SK-N-SH (cell line): Measurements from ENCODE around the gene TBC1D3B. TPM values are rescaled to one million over a fixed set of nuclear protein-coding genes. Genes with fewer than 3 reads are reported as not detected.
"Not testable (repeated sequence)": the region's sequence is repeated elsewhere in the genome, so short reads cannot be mapped to it uniquely, and the experiment has no call there.

ENCODE experiments used
- CTCF ChIA-PET: fragments of 300-600, 350-600 bp; formaldehyde crosslinking; extraction: SDS; loops from one replicate; lab custom pipeline; 2021; lab: Yijun Ruan, JAX
- POLR2A ChIA-PET: fragments of 350-600 bp; sonication (Branson Sonifier 250); formaldehyde crosslinking; extraction: SDS; loops from one replicate; lab custom pipeline; 2020; ENCODE audit warnings: antibody characterized with exemption, inconsistent platforms; lab: Yijun Ruan, JAX
- DNase-seq: peaks from one replicate; pipeline ENCODE4 v3.0.0; 2012
- H2AFZ ChIP-seq: fragments of 200-600 bp; sonication (generic); 2 replicates; pipeline ENCODE4 v1.8.1; 2016; ENCODE audit warnings: antibody characterized with exemption, mild to moderate bottlenecking, low read depth
- H3F3A ChIP-seq: fragments of 200-600 bp; sonication (generic); replicated peaks from 2 replicates; pipeline ENCODE3; 2016; ENCODE audit warnings: antibody characterized with exemption, mild to moderate bottlenecking; ENCODE audit not compliant: insufficient read depth
- H3K27ac ChIP-seq, 2 experiments: fragments of 200-500 bp in 1 of 2; fragments of 200-600 bp in 1 of 2; sonication (Bioruptor generic) in 1 of 2; sonication (generic), shearing (Covaris generic) in 1 of 2; 2 replicates each; pipeline versions ENCODE4 v1.5.1 to v1.6.1; 2014 to 2016; ENCODE audit warnings: low read depth in 2 of 2, inconsistent platforms in 1 of 2, low read length in 1 of 2, mild to moderate bottlenecking in 1 of 2, mixed read lengths in 1 of 2
- H3K27me3 ChIP-seq: fragments of 200-600 bp; sonication (generic), shearing (Covaris generic); 2 replicates; pipeline ENCODE4 v1.6.1; 2016; ENCODE audit warnings: mixed run types; ENCODE audit not compliant: insufficient read depth
- H3K36me3 ChIP-seq, 2 experiments: fragments of 200-500 bp in 1 of 2; fragments of 200-600 bp in 1 of 2; sonication (Bioruptor generic) in 1 of 2; sonication (generic) in 1 of 2; replicated peaks in 1 of 2; 2 replicates each; pipeline versions ENCODE3 to v1.5.1; 2014 to 2016; ENCODE audit warnings: low read length in 1 of 2, mild to moderate bottlenecking in 1 of 2; ENCODE audit not compliant: insufficient read depth in 2 of 2, control insufficient read depth in 1 of 2
- H3K4me1 ChIP-seq, 2 experiments: fragments of 200-500 bp in 1 of 2; fragments of 200-600 bp in 1 of 2; sonication (Bioruptor generic) in 1 of 2; sonication (generic), shearing (Covaris generic) in 1 of 2; 2 replicates each; pipeline versions ENCODE4 v1.5.1 to v1.6.1; 2014 to 2016; ENCODE audit warnings: low read depth in 1 of 2, low read length in 1 of 2, mixed run types in 1 of 2; ENCODE audit not compliant: insufficient read depth in 2 of 2, control insufficient read depth in 1 of 2
- H3K4me2 ChIP-seq: fragments of 200-600 bp; sonication (generic), shearing (Covaris generic); 2 replicates; pipeline ENCODE4 v1.6.1; 2017; ENCODE audit warnings: mixed run types
- H3K4me3 ChIP-seq, 2 experiments: fragments of 200-500 bp in 1 of 2; fragments of 200-600 bp in 1 of 2; sonication (Bioruptor generic) in 1 of 2; sonication (generic), shearing (Covaris generic) in 1 of 2; 2 replicates each; pipeline versions ENCODE4 v1.5.1 to v1.8.1; 2014 to 2016; ENCODE audit warnings: low read depth in 2 of 2, inconsistent platforms in 1 of 2, low read length in 1 of 2, mild to moderate bottlenecking in 1 of 2, mixed read lengths in 1 of 2, moderate library complexity in 1 of 2
- H3K79me2 ChIP-seq: fragments of 200-600 bp; sonication (generic); 2 replicates; pipeline ENCODE4 v1.8.1; 2017; ENCODE audit warnings: mild to moderate bottlenecking; ENCODE audit not compliant: insufficient read depth
- H3K9ac ChIP-seq: fragments of 200-600 bp; sonication (generic); 2 replicates; pipeline ENCODE4 v1.6.1; 2017; ENCODE audit warnings: mixed run types
- H3K9me2 ChIP-seq: fragments of 200-600 bp; sonication (generic); 2 replicates; pipeline ENCODE4 v1.6.1; 2017; ENCODE audit warnings: mixed run types
- H3K9me3 ChIP-seq: fragments of 200-600 bp; sonication (generic); 2 replicates; pipeline ENCODE4 v1.6.1; 2017; ENCODE audit warnings: mixed run types, mild to moderate bottlenecking, moderate library complexity
- H4K20me1 ChIP-seq: fragments of 200-600 bp; sonication (generic); 2 replicates; pipeline ENCODE4 v1.6.1; 2017; ENCODE audit warnings: mild to moderate bottlenecking, mixed run types; ENCODE audit not compliant: insufficient read depth
- EZH2phosphoT487 ChIP-seq: fragments of 200-600 bp; sonication (generic); IDR thresholded peaks from 2 replicates; pipeline ENCODE4 v1.6.1; 2017; ENCODE audit warnings: low read depth, mixed run types, mild to moderate bottlenecking, antibody characterized with exemption, moderate library complexity, borderline replicate concordance
- FOSL2 ChIP-seq: IDR thresholded peaks from 2 replicates; pipeline ENCODE4 v1.4.0; 2012; ENCODE audit warnings: low read depth, mild to moderate bottlenecking, moderate library complexity, borderline replicate concordance
- GABPA ChIP-seq: IDR thresholded peaks from 2 replicates; pipeline ENCODE4 v1.4.0; 2012; ENCODE audit warnings: low read depth, mild to moderate bottlenecking
- GATA2 ChIP-seq: sonication (generic); formaldehyde crosslinking; IDR thresholded peaks from 2 replicates; pipeline ENCODE4 v1.5.0; 2020; ENCODE audit warnings: mild to moderate bottlenecking, missing genetic modification reagents
- MAX ChIP-seq: IDR thresholded peaks from 2 replicates; pipeline ENCODE4 v1.4.0; 2012; ENCODE audit warnings: low read depth
- MXI1 ChIP-seq: IDR thresholded peaks from 2 replicates; pipeline ENCODE4 v1.6.1; 2012; ENCODE audit warnings: mild to moderate bottlenecking, low read depth, low read length, improper control_type of control experiment
- RAD21 ChIP-seq: IDR thresholded peaks from 2 replicates; pipeline ENCODE4 v1.6.1; 2012; ENCODE audit warnings: mild to moderate bottlenecking, low read length
- RCOR1 ChIP-seq: fragments of 150-350 bp; IDR thresholded peaks from 2 replicates; pipeline ENCODE4 v1.6.1; 2017; ENCODE audit warnings: antibody characterized with exemption, low read length
- RFX5 ChIP-seq: IDR thresholded peaks from 2 replicates; pipeline ENCODE4 v1.6.1; 2012; ENCODE audit warnings: mild to moderate bottlenecking, improper control_type of control experiment, low read length
- SMC3 ChIP-seq: IDR thresholded peaks from 2 replicates; pipeline ENCODE4 v1.6.1; 2012; ENCODE audit warnings: low read depth, low read length, improper control_type of control experiment
- TCF12 ChIP-seq: IDR thresholded peaks from 2 replicates; pipeline ENCODE4 v1.4.0; 2012
- YY1 ChIP-seq: IDR thresholded peaks from 2 replicates; pipeline ENCODE4 v1.4.0; 2012; ENCODE audit warnings: low read depth, mild to moderate bottlenecking
- ZBTB33 ChIP-seq: IDR thresholded peaks from 2 replicates; pipeline ENCODE4 v1.4.0; 2012; ENCODE audit warnings: low read depth, borderline replicate concordance
- WGBS: methylation state at CpG from one replicate; pipeline ENCODE4 v1.1.6; 2017; ENCODE audit warnings: low lambda C conversion rate; 5-methylcytosine and 5-hydroxymethylcytosine counted together
- polyA plus RNA-seq, 3 experiments: library from polyadenylated mRNA; depleted of rRNA; stranded (reverse); fragments of >200 nt; gene quantifications; 2 replicates each; pipeline ENCODE4 v1.2.3, GENCODE V29; 2012
- TF ChIP-seq, protein P1 (sequence below): fragments of 200-600 bp; sonication (generic); IDR thresholded peaks from 2 replicates; pipeline ENCODE4 v1.6.1; 2017; ENCODE audit warnings: antibody characterized with exemption, mild to moderate bottlenecking, moderate library complexity

The TBC1D3B gene
- polyA plus RNA-seq, 1 of the 3 experiments (the other 2 are of a cell fraction) = 3.7 TPM

GRCh38 chr17:36168836-36169235, 7.6 kb downstream of the TBC1D3B start:
- CTCF ChIA-PET, H3K4me3 ChIP-seq, H3K36me3 ChIP-seq, H3K9ac ChIP-seq, DNase-seq, H3K4me1 ChIP-seq, H3K4me2 ChIP-seq, H2AFZ ChIP-seq, H3K27me3 ChIP-seq, H3K79me2 ChIP-seq, H3K9me3 ChIP-seq, H4K20me1 ChIP-seq, H3K9me2 ChIP-seq, POLR2A ChIA-PET, H3K27ac ChIP-seq, H3F3A ChIP-seq: not testable (repeated sequence)
- WGBS = 5% methylated on average over 4 of the region's 8 CpGs

DNA sequence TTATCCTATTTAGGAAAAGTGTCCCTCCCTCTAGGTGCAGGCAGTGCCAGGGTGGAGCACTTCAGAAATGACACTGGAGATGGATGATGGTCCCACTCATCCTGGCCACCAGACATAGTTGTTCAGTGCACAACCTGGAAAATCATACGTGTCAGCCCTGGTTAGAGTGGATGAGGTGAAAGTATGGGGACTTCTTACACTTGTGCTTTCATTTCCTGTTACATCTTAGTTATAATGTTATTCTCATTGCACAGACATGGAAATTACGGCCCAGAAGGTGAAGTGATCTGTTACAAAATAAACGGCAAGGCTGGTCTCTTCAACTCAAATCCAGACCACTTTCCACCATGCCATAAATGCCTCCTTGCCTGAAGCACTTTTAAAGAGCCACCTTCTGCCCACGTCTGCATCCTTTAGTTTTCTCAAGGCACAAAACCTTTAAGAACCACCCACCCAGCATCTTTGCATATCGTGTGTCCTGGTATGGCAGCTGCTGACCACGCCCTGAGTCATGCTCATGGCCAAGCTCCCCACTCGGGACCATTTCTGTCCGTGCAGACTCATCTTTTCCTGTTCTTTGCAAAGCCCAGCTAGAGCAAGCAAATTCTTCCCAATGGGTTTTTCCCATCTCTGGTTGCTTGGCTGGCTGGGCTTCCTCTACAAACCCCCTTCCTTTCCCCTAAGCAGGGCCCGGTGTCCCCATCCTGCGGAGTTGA, 22.4 kb downstream of the TBC1D3B start:
- CTCF ChIA-PET = interaction anchor here (1.6 kb wide), 1 partner anchor 21 kb away, joined by 3 read pairs; no protein-coding TSS in a partner anchor

DNA sequence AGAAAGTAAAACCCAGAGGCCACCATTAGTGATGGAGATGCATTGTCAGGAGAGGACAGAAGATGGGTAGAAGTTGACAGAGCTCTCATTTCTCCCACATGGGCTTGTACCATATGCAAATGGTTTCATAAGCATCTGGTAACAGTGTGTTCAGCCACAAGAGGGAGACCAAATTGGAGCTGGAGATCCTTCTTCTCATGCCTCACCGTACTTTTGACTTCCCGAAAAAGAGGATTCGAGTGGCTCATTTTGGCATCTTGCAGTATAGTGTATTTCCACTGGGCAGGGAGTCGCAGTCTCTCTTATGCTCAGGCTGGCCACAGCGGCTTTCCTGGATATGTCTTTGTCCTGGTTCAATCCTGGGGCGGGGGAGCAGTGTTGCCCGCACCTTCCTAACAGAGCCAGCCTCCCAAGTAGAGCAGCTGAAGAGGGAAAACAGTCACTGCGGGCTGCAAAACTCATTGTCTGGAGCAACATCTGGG, 23.8 kb downstream of the TBC1D3B start:
- Histone ChIP-seq H3K9me2 (no peaks in the 10 kb centered on the region), H3K27ac (no peak overlapping the region), H3K36me3 (no peaks in the 10 kb centered on the region), H3F3A (no peaks in the 10 kb centered on the region), H3K79me2 (no peaks in the 10 kb centered on the region), H3K9ac (no peak overlapping the region), H3K4me3 (no peak overlapping the region), H3K27me3 (peaks cover 14% of the 10 kb centered on the region; the same call in 1 of the 2 replicates), H2AFZ (no peak overlapping the region), H3K4me2 (no peak overlapping the region), H3K4me1 (no peaks in the 10 kb centered on the region), H4K20me1 (no peaks in the 10 kb centered on the region), H3K9me3 (no peaks in the 10 kb centered on the region)
- ChIA-PET POLR2A (no interaction called here), CTCF (interaction anchor here (1.6 kb wide), 1 partner anchor 20 kb away, joined by 3 read pairs; no protein-coding TSS in a partner anchor)
- 16% methylated on average over 8 of the region's 8 CpGs for WGBS
- TF ChIP-seq YY1 (no peak), RAD21 (no peak), SMC3 (no peak), TCF12 (no peak), MAX (no peak), RFX5 (no peak), FOSL2 (no peak), ZBTB33 (no peak), RCOR1 (no peak), GABPA (no peak)
- no peak for DNase-seq

More for the DNA sequence above, 22.4 kb downstream of the TBC1D3B start:
- Histone ChIP-seq H3K79me2 (no peaks in the 10 kb centered on the region), H3K4me3 (no peak overlapping the region), H3K4me2 (no peak overlapping the region), H3F3A (no peaks in the 10 kb centered on the region), H4K20me1 (no peaks in the 10 kb centered on the region), H3K9me3 (no peaks in the 10 kb centered on the region), H3K27me3 (peaks cover 10% of the 10 kb centered on the region; the same call in 1 of the 2 replicates), H3K9me2 (no peaks in the 10 kb centered on the region), H3K27ac (no peak overlapping the region), H3K9ac (no peak overlapping the region), H2AFZ (no peak overlapping the region), H3K4me1 (no peaks in the 10 kb centered on the region), H3K36me3 (no peaks in the 10 kb centered on the region)
- DNase-seq = no peak
- WGBS = 13% methylated on average over 10 of the region's 10 CpGs
- POLR2A ChIA-PET = no interaction called here
- no peak for TF ChIP-seq RCOR1
- TF ChIP-seq, protein P1, sequence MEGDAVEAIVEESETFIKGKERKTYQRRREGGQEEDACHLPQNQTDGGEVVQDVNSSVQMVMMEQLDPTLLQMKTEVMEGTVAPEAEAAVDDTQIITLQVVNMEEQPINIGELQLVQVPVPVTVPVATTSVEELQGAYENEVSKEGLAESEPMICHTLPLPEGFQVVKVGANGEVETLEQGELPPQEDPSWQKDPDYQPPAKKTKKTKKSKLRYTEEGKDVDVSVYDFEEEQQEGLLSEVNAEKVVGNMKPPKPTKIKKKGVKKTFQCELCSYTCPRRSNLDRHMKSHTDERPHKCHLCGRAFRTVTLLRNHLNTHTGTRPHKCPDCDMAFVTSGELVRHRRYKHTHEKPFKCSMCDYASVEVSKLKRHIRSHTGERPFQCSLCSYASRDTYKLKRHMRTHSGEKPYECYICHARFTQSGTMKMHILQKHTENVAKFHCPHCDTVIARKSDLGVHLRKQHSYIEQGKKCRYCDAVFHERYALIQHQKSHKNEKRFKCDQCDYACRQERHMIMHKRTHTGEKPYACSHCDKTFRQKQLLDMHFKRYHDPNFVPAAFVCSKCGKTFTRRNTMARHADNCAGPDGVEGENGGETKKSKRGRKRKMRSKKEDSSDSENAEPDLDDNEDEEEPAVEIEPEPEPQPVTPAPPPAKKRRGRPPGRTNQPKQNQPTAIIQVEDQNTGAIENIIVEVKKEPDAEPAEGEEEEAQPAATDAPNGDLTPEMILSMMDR = no peak
- no peak for TF ChIP-seq MAX
- no peak for TF ChIP-seq MXI1
- no peak for TF ChIP-seq YY1
- TF ChIP-seq EZH2phosphoT487 = no peak
- no peak for TF ChIP-seq GATA2 (CRISPR knock-in tag)
- TF ChIP-seq RFX5 = no peak
